IPS-15b (cell line): Measurements from ENCODE around the gene KIF16B.

Source experiments
- H3K27me3 ChIP-seq: one replicate; pipeline ENCODE4 v1.6.1; 2013; ENCODE audit warnings: low read length; ENCODE audit not compliant: control insufficient read depth, insufficient read depth
- H3K36me3 ChIP-seq: one replicate; pipeline ENCODE4 v1.6.1; 2013; ENCODE audit warnings: low read length; ENCODE audit not compliant: control insufficient read depth, insufficient read depth
- H3K4me1 ChIP-seq: one replicate; pipeline ENCODE4 v1.6.1; 2013; ENCODE audit warnings: mild to moderate bottlenecking, low read length; ENCODE audit not compliant: control insufficient read depth, insufficient read depth
- H3K4me3 ChIP-seq: one replicate; pipeline ENCODE4 v1.5.1; 2013; ENCODE audit warnings: low read depth, low read length
- H3K9ac ChIP-seq: one replicate; pipeline ENCODE4 v1.6.1; 2013; ENCODE audit warnings: low read depth, mild to moderate bottlenecking, low read length
- H3K9me3 ChIP-seq: one replicate; pipeline ENCODE4 v1.6.1; 2013; ENCODE audit warnings: mild to moderate bottlenecking, low read length; ENCODE audit not compliant: control insufficient read depth, insufficient read depth

Gene KIF16B

DNA sequence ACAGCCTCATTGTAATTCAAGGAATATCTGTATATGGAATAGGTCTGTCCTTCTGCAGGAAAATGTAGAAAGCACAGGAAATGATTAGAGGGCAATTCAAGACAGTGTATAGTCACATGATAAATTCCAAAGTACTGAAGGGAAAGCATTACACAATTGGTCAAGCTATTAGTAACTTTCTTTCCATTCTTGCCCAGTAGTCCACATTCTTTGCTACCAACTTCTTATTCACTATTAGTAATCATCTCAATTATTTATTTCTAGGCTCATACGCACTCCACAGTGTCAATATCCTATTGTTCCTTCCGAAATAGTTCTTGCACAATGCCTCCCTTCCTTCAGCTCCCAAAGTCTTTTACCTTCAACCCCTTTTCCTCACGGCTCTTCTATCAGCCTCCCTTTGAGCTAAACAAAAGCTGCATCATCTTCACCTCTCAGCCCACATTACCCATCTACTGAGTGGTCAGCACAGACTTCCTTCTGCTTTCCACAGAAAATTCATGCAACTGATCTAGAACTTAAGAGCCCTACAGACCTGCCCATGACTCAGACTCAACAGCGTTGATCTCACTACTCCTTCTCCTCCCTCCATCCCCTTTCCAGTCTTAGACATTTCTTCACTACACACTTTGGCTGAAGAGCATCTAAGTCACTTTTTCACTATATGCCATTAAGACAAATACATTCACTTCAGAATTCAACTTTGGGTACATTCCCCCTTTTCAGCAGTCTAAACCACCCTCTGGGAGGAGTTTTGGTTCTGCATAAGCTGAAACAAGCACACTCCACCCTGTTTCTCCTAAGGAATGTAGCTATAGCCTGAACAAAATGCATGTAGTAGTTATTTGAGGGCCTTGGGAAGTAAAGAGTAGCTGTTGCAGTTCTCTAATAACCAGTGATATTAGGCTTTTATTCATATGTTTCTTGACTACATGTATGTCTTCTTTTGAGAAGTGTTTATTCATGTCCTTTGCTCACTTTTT lies 157.9 kb downstream of the KIF16B start:
- Histone ChIP-seq H3K4me3 (no peak overlapping the region), H3K36me3 (no peaks in the 10 kb centered on the region), H3K9ac (no peak overlapping the region), H3K27me3 (no peaks in the 10 kb centered on the region), H3K9me3 (no peaks in the 10 kb centered on the region), H3K4me1 (no peaks in the 10 kb centered on the region)

DNA sequence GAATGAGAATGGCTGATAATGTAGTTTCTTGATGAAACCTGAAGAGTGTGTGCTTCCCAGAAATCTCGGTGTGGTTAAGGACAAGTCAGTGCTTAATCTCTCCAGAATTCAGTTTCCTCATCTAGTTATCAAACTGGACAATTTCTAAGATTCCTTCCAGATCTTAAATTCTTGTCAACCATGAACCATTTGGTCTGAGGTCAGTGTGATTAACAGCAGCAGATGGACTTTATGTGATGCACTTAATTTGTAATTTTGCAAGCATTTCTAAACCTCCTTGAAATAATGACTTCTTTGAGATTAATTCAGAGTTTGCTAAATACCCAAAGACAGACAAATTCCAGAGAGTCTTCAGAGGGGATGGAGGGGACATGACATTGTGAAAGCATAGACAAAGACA lies 160.3 kb downstream of the KIF16B start:
- H3K27me3 ChIP-seq = no peaks in the 10 kb centered on the region
- no peaks in the 10 kb centered on the region for H3K9me3 ChIP-seq
- H3K36me3 ChIP-seq = no peaks in the 10 kb centered on the region
- no peak overlapping the region for H3K4me3 ChIP-seq
- H3K4me1 ChIP-seq = no peaks in the 10 kb centered on the region
- no peak overlapping the region for H3K9ac ChIP-seq

DNA sequence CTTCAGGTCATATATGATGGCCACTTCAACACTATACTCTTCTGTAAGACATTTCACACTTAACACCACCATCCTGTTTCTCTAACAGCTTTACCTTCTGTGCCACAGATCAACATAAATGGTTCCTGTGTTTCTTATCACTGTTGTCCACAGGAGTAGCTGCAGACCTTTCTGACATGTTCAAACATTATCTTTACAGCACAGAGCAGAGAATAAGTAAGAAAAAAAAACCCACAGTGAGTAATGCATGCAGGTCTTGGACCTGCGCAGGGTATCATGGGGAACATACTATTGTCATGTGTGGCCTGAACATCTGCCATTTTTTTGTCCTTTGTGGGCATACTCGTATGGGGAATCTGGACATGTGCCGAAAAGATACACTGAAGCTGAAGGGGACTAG lies 161.9 kb downstream of the KIF16B start:
- no peaks in the 10 kb centered on the region for H3K27me3 ChIP-seq
- no peak overlapping the region for H3K4me3 ChIP-seq

DNA sequence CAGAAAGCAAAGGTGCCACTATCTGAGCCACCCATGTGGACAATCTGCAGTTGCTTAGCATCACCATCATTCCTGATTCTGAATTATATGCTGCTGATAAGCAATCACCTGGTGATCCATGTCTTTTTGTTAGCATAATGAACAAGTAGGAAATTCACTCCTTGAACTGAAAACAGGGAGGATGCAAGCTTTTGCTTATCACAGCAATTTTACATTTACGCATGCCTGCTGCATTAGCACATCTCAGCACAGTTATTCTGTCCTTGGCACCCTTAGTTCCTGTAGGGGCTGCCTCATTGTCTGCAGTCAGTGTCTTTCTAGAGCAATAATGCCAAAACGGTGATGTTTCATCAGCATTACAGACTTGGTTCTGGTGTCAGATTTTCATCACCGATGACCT lies 162.6 kb downstream of the KIF16B start:
- Histone ChIP-seq H3K9me3 (no peaks in the 10 kb centered on the region), H3K9ac (no peak overlapping the region), H3K4me1 (no peaks in the 10 kb centered on the region), H3K36me3 (no peaks in the 10 kb centered on the region), H3K27me3 (no peaks in the 10 kb centered on the region), H3K4me3 (no peak overlapping the region)

More for the DNA sequence above, 161.9 kb downstream of the KIF16B start:
- Histone ChIP-seq H3K9me3 (no peaks in the 10 kb centered on the region), H3K36me3 (no peaks in the 10 kb centered on the region), H3K9ac (no peak overlapping the region), H3K4me1 (no peaks in the 10 kb centered on the region)

DNA sequence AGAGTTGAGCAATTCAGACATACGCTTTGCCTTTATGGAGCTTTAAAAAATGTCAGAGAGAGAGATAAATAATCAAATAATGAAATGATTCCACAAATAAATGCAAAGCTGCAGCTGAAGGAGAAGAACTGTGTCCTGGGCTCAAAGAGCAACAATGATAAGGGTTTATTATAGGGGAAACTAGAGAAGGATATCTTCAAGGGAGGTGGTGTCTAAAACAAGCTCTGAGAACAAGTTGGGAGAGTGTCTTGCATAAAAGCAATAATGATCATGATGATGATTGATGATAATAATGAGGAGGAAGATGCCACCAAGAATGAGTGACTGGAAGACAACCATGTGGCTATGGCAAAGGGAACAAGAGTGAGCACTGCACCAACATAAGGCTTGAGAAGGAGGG lies 164.3 kb downstream of the KIF16B start:
- no peaks in the 10 kb centered on the region for H3K36me3 ChIP-seq

DNA sequence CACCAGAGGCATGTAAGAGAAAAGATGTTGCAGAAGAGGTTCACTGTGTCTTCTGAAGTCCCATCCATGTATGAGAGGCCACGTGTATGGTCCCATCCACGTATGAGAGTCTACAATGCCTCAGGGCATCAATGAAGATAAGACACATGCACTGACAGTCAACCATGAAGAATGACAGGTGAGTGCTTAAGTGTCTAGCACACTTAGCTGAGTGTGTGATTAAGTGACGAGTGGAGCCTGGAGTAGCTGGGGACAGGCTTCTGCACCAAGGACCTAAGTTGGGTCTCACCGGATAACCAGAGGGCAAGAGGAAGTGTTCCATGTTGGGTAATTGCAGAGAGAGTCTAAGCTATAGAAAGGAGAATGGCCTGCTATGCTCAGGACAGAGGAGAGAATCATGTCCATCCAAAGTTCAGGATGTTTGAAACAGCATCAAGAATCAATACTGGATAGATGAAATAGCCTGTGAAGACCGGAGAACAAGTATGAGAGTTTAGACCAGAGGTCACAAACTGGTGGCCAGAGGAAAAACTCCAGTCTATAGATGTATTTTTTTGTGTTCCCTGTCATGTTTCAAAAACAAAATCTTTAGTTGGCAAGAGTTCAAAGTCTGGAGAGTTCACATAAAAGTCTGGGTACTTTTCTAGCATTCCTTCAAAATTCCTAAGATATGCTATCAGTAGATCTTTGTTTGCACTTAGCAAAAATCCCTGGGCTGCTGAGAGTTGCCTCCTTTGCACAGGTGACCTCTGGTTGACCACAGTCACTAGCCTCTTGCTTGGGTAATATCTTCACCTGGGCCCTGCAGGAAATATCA lies 165.8 kb downstream of the KIF16B start:
- Histone ChIP-seq H3K4me1 (no peaks in the 10 kb centered on the region), H3K36me3 (no peaks in the 10 kb centered on the region), H3K27me3 (no peaks in the 10 kb centered on the region), H3K9me3 (no peaks in the 10 kb centered on the region), H3K4me3 (no peak overlapping the region), H3K9ac (no peak overlapping the region)

More for the DNA sequence above, 164.3 kb downstream of the KIF16B start:
- H3K4me3 ChIP-seq = no peak overlapping the region
- no peaks in the 10 kb centered on the region for H3K4me1 ChIP-seq
- H3K9me3 ChIP-seq = no peaks in the 10 kb centered on the region
- H3K27me3 ChIP-seq = no peaks in the 10 kb centered on the region
- no peak overlapping the region for H3K9ac ChIP-seq

DNA sequence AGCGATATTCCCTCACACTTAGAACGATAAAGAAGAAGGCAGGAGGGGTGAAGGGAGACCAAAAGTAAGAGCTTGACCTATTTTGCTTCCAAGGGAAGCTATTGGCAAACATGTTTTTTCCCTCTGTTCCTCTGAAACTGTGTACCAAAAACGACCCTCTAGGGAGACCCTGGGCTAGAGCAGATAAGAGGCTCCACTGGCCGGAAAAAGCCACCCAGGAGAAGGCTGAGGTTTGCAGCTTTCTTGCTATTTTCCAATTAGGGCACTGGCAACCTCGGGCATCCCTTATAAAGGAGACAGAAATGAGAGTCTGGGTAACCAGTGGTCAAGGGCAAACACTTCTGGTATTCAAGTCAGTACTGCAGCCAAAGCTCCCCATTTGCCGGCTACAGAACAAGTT lies 168.0 kb downstream of the KIF16B start:
- no peaks in the 10 kb centered on the region for H3K4me1 ChIP-seq
- no peaks in the 10 kb centered on the region for H3K9me3 ChIP-seq
- H3K4me3 ChIP-seq = no peak overlapping the region
- no peak overlapping the region for H3K9ac ChIP-seq
- no peaks in the 10 kb centered on the region for H3K36me3 ChIP-seq
- no peaks in the 10 kb centered on the region for H3K27me3 ChIP-seq

DNA sequence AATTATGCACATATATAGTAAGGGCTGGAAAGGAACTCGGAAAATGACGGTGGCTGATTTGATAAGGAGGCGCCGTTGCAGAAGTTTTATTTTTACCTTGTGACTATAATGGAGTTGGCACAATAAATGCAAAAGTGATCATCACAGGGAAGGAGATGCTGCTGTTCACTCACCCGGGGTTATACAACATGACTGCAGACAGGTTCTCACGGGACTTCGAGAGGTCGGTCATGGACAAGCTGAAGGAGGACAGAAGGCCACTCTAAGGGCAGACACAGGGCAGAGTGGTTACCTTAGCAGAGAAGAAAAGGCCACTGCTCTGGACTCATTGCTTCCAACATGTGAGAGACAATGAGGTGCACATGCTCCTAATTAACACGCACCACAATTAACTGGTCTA lies 168.6 kb downstream of the KIF16B start:
- no peaks in the 10 kb centered on the region for H3K36me3 ChIP-seq
- H3K9ac ChIP-seq = no peak overlapping the region
- H3K27me3 ChIP-seq = no peaks in the 10 kb centered on the region
- no peaks in the 10 kb centered on the region for H3K9me3 ChIP-seq
- H3K4me1 ChIP-seq = no peaks in the 10 kb centered on the region
- no peak overlapping the region for H3K4me3 ChIP-seq

DNA sequence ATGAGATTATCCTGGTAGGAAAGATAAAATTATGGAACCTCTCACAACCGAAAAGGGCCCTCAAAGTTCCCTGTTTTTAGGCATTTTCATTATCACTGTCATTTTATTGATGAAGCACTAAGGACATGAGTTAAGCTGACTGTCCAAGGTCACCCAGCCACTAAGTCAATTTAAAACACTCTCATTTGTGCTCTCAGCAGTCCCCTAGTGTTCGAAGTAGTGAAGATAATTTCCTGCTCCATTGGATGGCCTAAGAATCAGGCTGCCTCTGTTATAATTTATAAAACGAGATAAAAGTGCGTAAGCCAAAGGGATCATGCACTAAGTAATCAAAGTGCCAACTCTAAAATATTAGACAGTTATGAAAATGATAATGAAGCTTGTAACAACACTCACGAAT lies 169.1 kb downstream of the KIF16B start:
- Histone ChIP-seq H3K27me3 (no peaks in the 10 kb centered on the region), H3K9me3 (no peaks in the 10 kb centered on the region), H3K36me3 (no peaks in the 10 kb centered on the region), H3K9ac (no peak overlapping the region), H3K4me1 (no peaks in the 10 kb centered on the region), H3K4me3 (no peak overlapping the region)

DNA sequence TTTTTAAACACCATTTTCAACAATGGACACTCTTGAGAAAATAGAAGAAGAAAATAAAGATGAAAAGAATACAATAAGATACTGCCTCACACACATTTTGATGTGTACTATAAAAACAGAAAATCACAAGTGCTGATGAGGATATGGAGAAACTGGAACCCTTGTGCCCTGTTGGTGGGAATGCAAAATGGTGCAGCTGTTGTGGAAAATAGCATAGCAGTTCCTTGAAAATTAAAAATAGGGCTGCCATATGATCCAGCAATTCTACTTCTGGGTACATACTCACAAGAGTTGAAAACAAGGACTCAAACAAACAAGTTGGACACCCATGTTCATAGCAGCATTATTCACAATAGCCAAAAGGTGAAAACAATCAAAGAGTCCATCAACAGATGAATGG lies 173.0 kb downstream of the KIF16B start:
- no peaks in the 10 kb centered on the region for H3K36me3 ChIP-seq
- H3K9ac ChIP-seq = no peak overlapping the region
- H3K4me3 ChIP-seq = no peak overlapping the region
- peaks cover 2% of the 10 kb centered on the region for H3K4me1 ChIP-seq
- H3K27me3 ChIP-seq = no peaks in the 10 kb centered on the region
- H3K9me3 ChIP-seq = no peaks in the 10 kb centered on the region

DNA sequence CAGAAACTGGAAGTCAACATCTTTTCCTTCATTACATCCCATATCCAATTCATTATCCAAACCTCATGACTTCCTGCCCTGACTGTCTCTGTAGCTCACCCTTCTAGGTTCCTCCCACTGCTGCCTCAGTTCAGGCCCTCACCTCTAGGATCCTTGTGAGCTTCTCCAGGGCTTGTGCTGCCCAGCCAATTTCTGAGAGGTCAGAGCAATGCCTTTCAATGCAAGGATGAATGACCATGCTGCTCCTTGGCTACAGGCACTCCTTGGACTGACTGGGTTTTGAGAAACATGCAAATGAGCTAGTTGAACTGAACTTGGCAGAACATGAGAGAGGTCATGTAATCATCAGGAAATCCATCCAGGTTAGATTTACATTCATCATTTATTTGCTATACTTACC lies 173.4 kb downstream of the KIF16B start:
- Histone ChIP-seq H3K36me3 (no peaks in the 10 kb centered on the region), H3K4me1 (peaks cover 2% of the 10 kb centered on the region), H3K4me3 (no peak overlapping the region), H3K27me3 (no peaks in the 10 kb centered on the region), H3K9ac (no peak overlapping the region), H3K9me3 (no peaks in the 10 kb centered on the region)

DNA sequence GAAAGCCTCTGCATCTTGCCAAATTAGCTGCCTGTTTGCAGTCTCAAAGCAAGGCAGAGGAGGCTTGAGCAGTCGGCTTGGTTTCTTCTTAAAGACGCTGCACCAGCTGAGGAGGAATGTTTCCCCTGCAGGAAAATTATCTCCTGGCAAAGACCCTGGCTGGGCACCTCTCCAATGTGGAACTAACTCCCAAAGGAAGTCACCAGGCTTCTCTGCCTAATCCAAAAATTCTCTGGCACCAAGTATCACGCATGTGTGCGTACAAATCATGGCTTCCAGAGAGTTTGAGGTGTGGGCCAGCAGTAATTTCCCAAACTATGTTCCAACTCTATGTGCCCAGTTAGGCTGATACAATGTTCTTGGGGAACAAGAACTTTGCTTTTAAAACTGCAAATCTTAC lies 176.2 kb downstream of the KIF16B start:
- no peak overlapping the region for H3K9ac ChIP-seq
- no peaks in the 10 kb centered on the region for H3K9me3 ChIP-seq
- H3K27me3 ChIP-seq = no peaks in the 10 kb centered on the region
- peaks cover 2% of the 10 kb centered on the region for H3K4me1 ChIP-seq
- no peak overlapping the region for H3K4me3 ChIP-seq
- H3K36me3 ChIP-seq = no peaks in the 10 kb centered on the region
